Smooth muscle cell of the pulmonary artery (primary cell): ENCODE results near the gene CORO6. TPM values are rescaled to one million over a fixed set of nuclear protein-coding genes. Genes with fewer than 3 reads are reported as not detected.

Experiments used
- total RNA-seq: library from RNA; depleted of rRNA; stranded (reverse); fragments of >200 nt; gene quantifications from 2 replicates; pipeline ENCODE4 v1.2.3, GENCODE V29; 2014

Gene CORO6
- 3.8 and 4.9 TPM in 2 replicates for total RNA-seq

DNA sequence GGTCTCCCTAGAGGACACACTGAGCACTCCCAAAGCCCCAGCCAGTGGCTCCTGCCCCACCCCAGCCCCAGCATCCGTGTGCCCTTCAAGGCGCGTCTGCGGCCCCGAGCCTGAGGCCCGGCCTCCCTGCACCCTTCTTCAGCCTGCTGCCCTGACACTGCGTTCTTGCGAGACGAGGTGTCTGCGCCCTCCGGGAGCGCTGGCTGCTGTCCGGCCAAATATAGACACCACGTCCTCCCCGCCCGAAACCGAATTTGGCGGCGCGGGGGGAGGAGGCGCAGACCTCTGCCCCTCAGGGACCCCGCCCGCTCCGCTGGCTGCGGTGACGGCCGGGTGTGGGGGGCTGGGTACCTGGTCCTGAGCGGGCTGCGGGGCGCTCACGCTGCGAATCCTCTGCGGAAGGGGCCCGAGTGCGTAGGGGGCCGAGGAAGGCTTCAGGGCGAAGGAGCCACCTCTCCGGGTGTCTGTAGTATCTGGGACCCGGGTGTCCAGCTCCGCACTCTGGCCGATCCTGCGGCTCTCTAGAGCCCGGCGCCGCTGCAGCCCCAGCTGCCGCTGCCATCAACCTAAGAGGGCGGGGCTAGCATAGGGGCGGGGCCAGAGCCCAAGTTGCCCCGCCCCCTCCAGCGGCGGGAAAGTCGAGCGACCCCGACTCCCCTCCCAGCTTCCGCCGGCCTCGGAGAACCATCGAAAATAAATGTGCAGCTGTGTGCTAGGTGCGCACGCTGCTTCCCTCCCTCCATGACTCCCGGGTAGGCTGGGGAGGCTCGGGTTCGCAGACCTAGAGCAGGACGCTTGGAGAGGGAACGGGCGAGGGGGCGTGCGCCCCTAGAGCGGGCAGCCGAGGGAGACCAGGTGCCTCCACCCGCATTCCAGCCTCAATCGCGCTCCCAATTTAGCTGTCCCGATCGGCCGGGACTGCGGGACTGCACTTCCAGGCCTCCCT is at the start of gene CORO6:
CORO6 (minus strand) TSS at position 576 of the 946 bp plus-strand sequence. CDS start 1,491 bp downstream, outside the sequence.

DNA sequence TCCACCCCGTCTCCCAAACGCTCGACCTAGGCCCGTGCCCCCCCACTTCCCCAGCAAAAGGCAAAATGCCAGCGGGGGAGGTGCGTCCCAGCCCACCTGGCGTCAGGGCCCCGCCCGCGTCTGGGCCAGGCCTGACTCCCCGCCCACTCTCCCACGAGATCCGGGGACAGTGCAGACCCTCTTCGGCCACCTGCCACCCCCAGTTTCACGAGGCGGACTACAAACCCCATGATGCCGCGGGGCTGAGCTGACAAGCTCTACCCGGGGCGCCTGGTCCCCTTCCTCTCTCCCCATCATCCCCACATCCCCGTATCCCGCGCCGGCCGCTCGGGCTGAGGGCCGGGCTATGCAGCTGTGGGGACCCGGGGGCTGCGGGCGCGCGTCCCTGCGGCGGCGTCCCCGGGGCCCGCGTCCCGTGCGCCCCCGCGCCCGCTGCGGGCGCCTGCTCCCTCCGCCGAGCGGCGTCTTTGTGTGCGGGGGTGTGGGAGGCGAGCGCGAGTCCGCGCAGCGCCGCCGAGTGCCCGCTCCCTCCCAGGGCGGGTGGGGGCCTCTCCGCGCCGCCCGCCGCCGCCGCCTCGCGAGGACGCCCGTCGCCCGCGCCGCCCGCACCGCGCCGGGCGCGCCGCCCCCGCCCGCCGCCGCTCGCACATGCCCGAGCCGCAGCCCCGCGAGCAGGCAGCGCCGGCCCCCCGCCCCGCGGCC is 29.7 kb downstream of the CORO6 start, which contains the start of gene ANKRD13B:
ANKRD13B (plus strand) TSS at position 283 of the 702 bp plus-strand sequence. CDS start 490 bp downstream, outside the sequence.

DNA sequence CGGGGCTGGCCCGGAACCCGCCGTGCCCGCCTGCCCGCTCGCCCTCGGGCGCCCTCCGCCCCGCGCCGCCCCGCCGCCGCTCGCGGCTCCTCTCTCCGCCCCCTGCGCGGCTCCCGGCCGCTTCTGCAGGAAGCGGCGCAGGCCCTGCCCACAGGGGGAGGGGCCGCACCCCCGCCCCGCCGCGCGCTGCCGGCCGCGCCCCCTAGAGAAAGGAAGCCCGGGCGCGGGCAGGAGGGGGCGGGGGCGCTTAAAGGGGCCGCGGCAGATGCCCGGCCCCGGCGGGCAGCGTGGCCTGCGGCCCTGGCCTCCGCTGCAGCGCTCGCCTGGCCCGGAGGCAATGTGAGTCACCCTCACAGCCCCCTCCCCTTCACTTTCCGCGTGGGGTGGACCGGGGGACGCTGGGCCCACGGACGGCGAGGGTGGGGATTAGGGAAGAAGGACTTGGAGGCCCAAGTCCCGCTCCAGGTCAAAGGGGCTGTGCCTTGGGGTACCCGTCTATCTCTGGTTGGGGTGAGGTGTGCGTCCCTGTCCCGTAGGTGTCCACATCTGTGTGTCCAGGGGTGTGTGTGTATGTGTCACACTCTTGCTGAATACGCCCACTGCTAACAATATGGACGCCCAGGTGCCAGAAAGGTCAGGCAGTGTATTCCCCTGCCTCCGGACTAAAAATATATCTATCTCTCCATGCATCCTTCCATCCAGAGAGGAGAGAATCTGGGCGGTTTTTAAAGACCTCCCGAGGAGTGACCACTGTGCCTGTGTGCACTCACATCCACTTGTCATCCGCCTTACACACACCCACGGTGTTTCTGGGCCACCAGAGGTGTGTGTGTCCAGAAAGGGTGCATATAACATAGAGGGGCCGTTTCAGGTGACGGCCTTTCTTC is 32.9 kb downstream of the CORO6 start, which contains the start of gene GIT1:
GIT1 (minus strand) TSS at position 125 of the 887 bp plus-strand sequence. CDS start 270 bp downstream, outside the sequence.

DNA sequence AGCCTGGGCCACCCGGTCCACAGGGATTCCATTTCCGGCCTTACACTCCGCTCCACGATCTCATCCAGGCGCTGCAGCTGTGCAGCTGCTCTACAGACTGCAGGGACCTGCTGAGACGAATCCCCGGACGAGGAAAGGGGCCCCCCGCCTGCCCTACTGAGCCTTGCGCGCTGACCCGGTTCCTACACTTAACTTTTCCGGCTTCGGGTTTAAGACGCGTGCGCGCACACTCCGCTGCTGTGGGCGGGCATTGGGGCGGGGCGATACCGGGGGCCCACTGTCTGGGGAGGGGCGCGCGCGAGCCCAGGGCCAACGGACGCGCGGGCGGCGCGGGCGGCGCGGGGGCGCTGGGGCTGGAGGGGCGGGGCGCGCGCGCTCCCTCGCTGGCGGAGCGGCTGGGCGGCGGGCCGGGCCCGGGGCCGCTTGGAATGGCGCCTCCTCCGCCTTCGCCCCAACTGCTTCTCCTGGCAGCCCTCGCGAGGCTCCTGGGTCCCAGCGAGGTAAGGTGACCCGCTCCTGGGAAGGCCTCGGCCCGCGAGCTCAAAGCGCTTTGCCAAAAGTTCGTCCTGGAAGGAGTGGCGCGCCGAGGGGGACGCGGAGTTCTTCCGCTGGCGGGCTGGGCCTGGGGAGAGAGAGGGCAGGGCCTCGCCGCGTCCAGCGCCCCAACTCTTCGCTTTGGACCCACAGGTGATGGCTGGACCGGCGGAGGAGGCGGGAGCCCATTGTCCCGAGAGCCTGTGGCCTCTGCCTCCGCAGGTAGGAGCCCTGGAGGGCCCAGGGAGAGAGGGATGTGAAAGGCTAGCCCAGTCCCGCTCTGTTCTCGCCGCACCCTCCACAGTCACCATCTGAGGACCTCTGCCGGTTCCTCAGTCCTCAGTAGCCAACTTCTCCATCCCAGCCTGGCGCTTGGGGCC is 54.1 kb downstream of the CORO6 start, which contains the start of gene TP53I13:
TP53I13 (plus strand) TSS at position 371 of the 914 bp plus-strand sequence; CDS start at position 429, 58 bp downstream.

DNA sequence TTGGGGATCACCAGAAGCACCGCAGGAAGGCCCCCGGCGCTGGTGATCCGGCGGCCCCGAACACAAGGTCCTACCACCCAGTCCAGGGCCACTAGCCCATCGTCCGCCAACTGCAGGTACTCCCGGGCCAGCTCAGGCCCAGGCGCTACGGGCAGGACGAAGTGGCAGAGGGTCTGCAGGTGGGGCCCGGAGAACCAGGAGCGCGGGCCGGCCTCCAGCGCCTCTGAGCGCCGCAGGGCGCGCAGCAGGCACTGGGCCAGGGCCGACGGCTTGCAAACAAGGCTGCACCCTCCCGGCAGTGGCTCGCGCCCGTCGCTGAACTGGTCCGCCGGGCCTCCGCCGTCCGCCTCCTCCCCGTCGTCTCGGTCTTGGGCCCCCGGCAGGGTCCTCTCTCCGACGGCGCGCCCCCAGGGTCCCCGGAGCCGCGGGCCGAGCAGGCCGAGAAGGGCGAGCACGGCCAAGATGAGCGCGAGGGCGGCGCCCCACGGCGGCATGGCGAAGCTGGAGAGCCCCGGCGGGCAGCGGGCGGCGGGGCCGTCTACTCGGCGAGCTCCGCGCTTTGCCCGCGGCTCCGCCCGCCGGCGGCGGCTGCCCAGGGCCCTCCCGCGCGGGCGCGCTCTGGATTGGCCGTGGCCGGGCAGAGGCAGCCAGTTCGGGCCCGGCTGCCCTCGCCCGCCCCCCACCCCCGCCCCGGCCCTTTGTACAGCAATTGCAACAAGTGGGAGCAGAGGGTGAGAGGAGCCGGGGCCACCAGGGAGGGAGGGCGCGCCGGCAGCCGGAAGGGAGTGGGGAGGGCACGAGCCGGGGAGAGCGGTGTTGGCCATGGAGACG is 56.0 kb downstream of the CORO6 start, which contains the start of gene ABHD15:
ABHD15 (minus strand) TSS at position 565 of the 831 bp plus-strand sequence; CDS start at position 494, 71 bp downstream.

Other genes with a start within 250 kb of the CORO6 start
- 61.7 and 65.7 TPM in 2 replicates for gene TAOK1, start 232.5 kb downstream of the CORO6 start, total RNA-seq
- gene ABHD15, start 55.9 kb downstream of the CORO6 start, total RNA-seq = 8.8 and 10.1 TPM in 2 replicates
- gene TP53I13, start 54.2 kb downstream of the CORO6 start, total RNA-seq = 60.3 and 60.4 TPM in 2 replicates
- gene GIT1, start 33.3 kb downstream of the CORO6 start, total RNA-seq = 23.5 and 44.7 TPM in 2 replicates
- 8.9 and 14.6 TPM in 2 replicates for gene ANKRD13B, start 29.8 kb downstream of the CORO6 start, total RNA-seq